ENCODE results near the gene SP4.
"Not testable (repeated sequence)": the region's sequence is repeated elsewhere in the genome, so short reads cannot be mapped to it uniquely, and the experiment has no call there.

Gene SP4

GRCh38 chr7:21526007-21526406 lies 98.1 kb downstream of the SP4 start:
- DNase-seq = no peak

GRCh38 chr7:21526448-21526847 lies 98.6 kb downstream of the SP4 start:
- DNase-seq (no peak), ATAC-seq (no peak)

More at GRCh38 chr7:21526007-21526406, 98.1 kb downstream of the SP4 start:
- ATAC-seq = no peak

GRCh38 chr7:21532485-21532884 lies 104.6 kb downstream of the SP4 start:
- ATAC-seq, DNase-seq: not testable (repeated sequence)

- not testable (repeated sequence) for DNase-seq, ATAC-seq
Observed at GRCh38 chr7:21533646-21534045, 105.8 kb downstream of the SP4 start.

GRCh38 chr7:21536445-21537118 lies 108.7 kb downstream of the SP4 start:
- ATAC-seq, DNase-seq: not testable (repeated sequence)

GRCh38 chr7:21538936-21539495 lies 111.1 kb downstream of the SP4 start:
- no peak for ATAC-seq
- DNase-seq = no peak

GRCh38 chr7:21542891-21543527 lies 115.1 kb downstream of the SP4 start, which contains the start of gene DNAH11:
Gene DNAH11 (plus strand): TSS chr7:21543039. CDS start chr7:21543246, 207 bp downstream.
- ATAC-seq = peak; percentile 82

GRCh38 chr7:21543528-21544302 lies 115.8 kb downstream of the SP4 start:
- no peak for DNase-seq
- ATAC-seq = peak; percentile 25

More at GRCh38 chr7:21542891-21543527, 115.1 kb downstream of the SP4 start, which contains the start of gene DNAH11:
- DNase-seq = peak; percentile 44

GRCh38 chr7:21544303-21544656 lies 116.4 kb downstream of the SP4 start:
- no peak for ATAC-seq
- DNase-seq = no peak

- ATAC-seq (no peak), DNase-seq (no peak)
Observed at GRCh38 chr7:21544715-21545114, 116.8 kb downstream of the SP4 start.

GRCh38 chr7:21547501-21547900 lies 119.6 kb downstream of the SP4 start:
- DNase-seq (no peak), ATAC-seq (no peak)

- ATAC-seq (no peak), DNase-seq (no peak)
Observed at GRCh38 chr7:21548491-21548890, 120.6 kb downstream of the SP4 start.

GRCh38 chr7:21550076-21550475 lies 122.2 kb downstream of the SP4 start:
- ATAC-seq (no peak), DNase-seq (no peak)

- ATAC-seq = no peak
- no peak for DNase-seq
Observed at GRCh38 chr7:21550821-21551531, 123.1 kb downstream of the SP4 start.

- DNase-seq = no peak
- no peak for ATAC-seq
Observed at GRCh38 chr7:21562385-21562784, 134.5 kb downstream of the SP4 start.

Measured in stimulated activated naive CD8-positive, alpha-beta T cell treated with anti-CD3 and anti-CD28 coated beads, Interleukin-15, Interleukin-2, amounts not matched to agents 100 U/mL and 50 U/mL, for 24 hours (primary cell).